Skin of body (tissue), 2 donors: Measurements from ENCODE around the gene RAE1. TPM values are rescaled to one million over a fixed set of nuclear protein-coding genes. Genes with fewer than 3 reads are reported as not detected.
"Not testable (repeated sequence)": the region's sequence is repeated elsewhere in the genome, so short reads cannot be mapped to it uniquely, and the experiment has no call there.

Experiments
- DNase-seq: peaks from one replicate; lab custom pipeline; 2025; lab: John Stamatoyannopoulos, UW
- total RNA-seq: library from RNA; depleted of rRNA; stranded (reverse); fragments of >200 nt; gene quantifications from one replicate; pipeline ENCODE4 v1.2.3, GENCODE V29; 2014

The RAE1 gene
- total RNA-seq, 1 donor from 2014 or later, result 19.7 TPM

DNA sequence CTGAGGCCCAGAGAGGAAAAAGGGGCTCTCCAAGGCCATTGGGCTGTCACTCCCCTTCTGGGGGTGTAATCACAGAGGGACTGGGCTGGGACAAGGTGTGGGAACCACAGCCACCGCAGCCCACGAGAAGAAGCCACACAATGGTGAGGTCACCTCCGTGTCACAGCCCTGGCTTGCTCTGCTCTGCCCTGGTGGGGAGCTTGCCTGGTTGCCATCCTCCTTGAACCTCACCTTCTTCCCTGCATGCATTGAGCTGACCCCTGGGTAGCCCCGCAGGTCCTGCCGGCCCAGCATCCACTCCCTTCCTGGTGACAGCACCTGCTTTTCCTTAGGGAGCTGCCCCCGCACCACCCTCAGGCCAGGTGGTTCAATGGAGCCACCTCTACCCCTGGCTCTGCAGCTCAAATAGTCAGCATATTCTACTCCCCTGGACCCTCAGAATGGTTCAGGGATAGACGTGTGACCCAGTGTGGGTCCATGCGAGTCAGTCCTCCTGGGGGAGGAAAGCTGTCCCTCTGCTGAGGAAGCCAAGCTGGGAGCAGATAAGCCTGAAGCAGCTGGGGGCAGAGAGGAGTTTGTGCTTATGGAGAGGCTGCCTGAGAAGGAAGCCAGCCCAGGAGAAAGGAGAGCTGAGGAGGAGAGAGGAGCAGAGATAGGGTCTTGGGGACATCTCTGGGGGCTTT is 61.4 kb downstream of the RAE1 start:
- DNase-seq, result no peak

DNA sequence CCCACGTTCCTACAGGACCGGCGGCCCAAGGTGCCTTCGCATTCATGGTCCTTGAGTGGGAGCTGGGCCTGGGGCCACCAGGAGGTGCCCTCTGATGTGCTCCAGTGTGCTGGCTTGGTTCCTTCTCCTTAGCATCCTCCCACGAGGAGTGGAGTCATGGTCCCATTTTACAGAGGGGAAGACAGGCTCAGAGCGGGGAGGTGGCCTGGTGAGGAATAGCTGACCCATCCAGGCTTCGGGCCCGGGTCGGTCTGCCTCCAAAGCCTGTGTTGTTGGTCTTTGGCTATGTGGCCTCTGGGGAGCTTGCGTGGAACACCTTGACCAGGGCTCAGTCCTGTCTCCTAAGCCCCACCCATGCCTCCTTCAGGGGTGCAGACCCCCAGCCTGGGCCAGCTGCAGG is 62.9 kb downstream of the RAE1 start:
- no peak for DNase-seq

DNA sequence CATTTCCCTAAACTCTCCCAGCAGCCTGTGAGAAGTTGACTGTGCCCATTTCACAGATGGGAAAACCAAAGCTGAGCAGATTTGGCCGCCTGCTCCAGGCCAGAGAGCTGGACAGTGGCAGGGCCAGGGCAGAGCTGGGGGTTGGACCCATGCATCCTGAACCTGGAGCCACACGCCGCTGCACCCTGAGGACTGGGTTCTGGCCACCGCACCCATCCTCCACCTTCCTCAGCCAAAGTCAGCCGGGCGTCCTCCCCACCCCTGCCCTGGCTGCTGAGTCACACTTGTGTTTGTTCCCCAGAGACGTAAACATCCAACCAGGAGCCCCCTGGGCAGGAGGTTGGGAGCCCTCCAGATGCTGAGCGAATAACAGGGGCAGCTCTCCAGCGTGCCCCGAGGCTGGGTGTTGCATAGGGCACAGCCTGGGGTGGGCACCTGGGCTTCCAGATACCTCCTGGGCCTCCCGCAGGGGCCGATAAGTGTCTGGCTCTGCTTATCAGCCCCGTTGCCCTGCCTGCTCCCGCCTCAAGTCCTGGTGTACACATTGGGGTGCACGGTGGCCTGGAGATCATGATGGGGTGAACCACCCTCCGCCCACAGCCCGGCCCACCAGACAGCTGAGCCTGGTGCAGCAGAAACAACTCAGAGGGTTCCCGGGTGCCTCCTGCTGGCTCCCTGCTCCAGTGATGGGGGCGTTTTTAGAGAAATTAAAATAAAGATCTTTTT is 64.0 kb downstream of the RAE1 start:
- no peak for DNase-seq

DNA sequence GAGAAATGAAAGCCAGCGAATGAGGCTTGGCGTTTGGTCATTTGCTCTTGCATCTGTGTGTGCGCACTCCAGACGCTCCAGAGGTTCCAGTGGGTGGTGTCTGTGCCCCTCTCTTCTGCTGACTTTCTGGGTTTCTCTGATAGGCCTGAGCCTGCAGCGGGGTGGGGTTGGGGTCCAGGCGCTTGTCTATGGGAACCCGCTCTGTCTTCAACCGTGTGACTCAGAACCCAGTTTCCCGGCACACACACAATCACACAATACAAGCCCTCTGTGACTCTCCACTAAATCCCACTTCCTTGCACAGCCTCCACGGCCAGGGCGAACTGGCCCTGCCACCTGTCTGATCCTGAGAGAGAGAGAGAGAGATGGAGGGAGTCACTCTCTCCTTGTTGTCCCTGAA is 64.7 kb downstream of the RAE1 start:
- no peak for DNase-seq

DNA sequence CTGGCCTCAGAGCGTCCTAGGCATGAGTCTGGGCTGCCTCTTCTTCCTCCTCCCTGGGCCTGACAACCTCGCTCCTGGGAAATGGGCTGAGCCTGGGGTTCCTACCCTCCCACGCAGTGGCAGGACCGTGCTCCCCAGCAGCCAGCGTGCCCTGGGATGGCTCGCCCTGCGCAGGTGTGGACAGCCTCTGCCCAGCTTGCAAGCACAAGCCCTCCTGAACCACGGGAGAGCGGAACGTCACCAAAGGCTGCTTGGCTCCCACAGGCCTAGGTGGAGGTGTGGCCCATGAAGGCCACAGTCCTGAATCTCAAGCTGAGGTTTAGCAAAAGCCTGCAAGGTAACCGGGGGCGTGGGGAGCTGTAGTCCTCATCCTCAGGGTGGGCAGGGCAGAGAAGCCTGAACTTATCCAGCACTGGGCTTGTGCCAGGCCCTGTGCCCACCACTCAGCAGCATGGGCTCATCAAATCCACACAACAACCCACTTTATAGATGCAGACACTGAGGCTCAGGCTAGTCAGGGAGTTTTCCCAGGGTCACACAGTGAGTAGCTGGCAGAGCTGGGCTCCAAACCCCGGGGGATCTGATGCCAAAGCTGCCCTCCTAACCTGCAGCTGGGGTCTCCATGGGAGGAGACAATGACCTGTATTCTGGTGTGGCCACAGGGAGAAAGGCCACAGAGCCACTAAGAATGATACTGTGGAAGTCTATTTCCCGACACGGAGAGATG is 65.4 kb downstream of the RAE1 start:
- no peak for DNase-seq

DNA sequence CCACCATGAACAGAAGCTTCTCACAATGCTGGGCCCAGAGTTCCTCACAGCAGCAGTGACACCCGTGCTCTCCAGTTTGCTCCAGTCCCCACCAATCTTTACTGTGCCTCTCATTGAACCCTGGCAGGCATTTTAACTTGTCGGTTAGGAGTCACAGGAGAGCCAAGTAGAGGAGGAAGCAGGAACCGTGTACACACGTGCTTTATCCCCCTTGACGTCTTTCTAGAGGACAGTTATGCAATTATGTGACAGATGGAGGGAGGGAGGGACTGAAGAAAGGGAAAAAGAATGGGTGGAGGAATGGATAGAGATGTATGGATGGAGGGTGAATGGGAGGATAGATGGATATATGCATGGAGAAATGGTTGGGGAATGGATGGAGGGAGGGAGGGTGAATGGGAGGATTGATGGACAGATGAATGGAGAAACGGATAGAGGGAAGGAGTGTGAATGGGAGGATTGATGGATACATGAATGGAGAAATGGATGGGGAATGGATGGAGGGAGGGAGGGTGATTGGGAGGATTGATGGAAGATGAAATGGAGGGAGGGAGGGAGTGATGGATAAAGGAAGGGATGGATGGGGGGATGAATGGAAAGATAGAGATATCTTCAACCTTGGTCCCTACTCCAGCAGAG is 66.1 kb downstream of the RAE1 start:
- DNase-seq, result no peak

DNA sequence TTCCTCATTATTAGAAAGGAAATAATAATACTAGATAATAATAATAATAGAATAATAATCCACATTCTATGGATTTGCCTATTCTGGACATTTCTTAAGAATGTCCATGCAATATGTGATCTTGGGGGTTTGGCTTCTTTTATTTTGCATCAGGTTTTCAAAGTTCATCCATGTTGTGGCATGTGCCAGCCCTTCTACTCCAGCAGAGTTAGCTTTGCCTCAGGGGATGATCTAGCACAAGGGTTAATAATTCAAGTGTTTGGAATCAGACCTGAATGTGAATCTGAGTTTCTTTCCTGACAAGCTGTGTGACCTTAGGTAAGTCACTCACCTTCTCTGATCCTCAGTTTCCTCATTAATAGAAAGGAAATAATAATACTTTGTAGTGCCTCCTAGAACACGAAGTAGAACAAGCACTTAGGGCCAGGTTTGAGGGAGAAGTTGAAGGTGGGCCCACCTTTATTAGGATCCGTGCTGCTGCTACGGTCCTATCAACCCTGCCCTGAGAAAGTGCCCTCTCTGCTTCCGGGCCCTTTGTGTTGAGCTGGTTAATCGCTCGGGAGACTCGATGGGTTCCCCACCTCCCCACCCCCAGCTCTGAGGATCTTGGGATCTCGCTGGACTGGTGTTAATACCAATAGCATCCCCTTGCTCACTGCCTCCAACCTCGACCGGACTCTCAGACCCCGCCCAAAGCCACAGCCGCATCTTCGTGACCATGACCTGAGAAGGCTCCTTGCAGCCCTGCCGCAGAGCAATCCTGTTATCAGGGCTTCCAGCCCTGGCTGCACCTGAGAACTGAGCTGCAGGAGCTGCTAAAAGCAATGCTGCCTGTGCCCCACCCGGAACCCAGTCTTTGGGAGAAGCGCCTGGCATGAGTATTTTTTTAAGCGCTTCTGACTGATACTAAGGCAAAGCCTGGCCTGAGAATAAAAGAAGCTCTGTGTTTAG is 67.0 kb downstream of the RAE1 start:
- DNase-seq, result no peak

DNA sequence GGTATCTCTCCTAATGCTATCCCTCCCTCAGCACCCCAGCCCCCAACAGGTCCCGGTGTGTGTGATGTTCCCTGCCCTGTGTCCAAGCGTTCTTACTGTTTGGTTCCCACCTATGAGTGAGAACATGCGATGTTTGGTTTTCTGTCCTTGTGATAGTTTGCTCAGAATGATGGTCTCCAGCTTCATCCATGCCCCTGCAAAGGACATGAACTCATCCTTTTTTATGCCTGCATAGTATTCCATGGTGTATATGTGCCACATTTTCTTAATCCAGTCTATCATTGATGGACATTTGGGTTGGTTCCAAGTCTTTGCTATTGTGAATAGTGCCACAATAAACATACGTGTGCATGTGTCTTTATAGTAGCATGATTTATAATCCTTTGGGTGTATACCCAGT is 68.4 kb downstream of the RAE1 start:
- DNase-seq, result not testable (repeated sequence)

DNA sequence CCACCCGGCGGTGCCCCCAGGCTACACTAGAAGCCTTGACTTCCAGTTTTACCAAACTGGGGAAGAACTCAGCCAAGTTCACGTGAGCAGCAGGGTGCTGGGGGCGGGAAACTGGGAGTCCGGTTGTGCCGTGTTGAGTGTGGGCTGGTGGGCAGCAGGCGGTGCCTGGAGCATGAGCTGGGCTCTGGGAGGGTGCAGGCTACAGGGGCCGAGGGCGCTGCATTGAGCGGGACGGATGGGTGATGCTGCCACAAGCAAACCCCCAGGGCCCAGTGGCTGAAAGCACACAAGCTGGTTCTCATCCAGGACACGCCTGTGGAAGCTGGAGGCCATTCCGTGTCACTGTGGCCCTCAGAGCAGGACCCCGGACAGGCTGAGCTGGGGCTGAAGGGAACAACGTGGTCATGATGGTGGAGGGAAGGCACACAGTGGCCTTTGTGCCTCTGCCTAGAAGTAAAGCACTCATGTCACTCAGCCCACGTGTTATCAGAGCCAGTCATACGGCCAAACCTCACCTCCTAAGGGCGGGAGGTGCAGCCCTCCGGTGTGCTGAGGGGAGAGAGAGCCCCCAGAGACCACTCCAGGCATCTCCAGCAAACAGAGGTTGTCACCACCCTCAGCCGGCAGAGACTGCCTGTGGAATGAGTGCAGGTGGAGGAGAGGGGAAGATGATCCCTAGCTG is 69.7 kb downstream of the RAE1 start:
- no peak for DNase-seq

DNA sequence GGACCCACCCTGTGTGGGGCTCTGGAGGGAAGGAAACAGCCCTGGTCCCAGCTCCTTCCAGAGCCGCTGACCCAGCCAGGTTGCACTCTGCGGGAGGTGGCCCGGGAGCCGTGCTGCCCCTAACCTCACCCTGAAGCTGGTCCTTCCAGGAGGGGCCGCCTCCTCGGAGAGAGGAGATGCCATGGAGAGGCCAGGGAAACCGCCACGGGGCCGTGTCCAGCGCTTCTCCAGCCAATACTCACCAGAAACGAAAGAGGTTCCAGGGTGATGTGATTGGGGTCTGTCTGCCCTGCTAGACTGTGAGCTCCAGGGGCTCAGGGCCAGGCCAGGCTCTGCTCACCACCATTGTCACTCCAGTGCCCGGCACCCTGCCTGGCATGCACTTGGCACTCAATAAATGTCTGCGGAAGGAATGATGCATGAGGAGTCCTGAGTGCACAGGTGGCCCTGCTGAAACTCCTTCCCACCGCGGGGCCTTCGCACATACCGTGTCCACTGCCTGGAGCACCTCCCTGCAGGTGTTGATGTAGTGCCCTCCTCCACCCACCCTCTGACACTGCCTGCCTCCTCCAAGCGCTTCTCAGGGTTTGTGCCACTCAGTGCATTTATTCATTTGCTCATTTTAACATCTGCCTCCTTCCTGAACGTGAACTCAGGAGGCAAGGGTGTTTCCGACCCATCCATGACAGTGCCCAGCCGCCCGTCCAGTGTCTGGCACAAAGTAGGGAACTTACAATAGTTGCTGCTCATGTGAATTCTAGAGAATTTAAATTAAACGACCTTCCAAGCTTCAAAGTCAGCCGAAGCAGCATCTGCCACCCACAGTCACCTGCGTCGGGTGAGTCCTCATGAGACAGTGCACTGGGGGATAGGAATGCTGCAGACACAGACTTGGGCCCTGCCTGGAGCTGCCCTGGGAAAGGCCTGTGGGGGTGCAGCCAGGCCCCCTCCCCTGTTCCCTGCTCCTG is 70.5 kb downstream of the RAE1 start:
- DNase-seq, result no peak

DNA sequence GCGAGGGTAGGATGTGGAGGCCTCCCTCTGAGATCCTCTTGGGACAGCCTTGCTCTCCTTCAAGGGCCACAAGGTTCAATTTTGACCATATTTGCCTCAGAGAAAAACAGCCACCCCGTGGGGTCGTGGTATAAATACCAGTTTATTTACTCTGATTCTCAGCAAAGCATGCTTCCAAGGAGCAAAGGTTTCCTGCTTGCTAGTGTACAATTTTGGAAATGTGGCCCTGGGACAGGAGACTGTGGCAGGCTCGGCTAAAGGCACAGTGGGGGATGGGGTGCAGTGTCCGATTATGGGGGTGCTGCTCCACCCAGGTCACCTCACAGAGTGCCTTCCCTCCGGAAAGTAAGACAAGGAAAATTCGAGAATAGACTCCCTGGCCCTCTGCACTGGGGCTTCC is 71.2 kb downstream of the RAE1 start:
- no peak for DNase-seq

DNA sequence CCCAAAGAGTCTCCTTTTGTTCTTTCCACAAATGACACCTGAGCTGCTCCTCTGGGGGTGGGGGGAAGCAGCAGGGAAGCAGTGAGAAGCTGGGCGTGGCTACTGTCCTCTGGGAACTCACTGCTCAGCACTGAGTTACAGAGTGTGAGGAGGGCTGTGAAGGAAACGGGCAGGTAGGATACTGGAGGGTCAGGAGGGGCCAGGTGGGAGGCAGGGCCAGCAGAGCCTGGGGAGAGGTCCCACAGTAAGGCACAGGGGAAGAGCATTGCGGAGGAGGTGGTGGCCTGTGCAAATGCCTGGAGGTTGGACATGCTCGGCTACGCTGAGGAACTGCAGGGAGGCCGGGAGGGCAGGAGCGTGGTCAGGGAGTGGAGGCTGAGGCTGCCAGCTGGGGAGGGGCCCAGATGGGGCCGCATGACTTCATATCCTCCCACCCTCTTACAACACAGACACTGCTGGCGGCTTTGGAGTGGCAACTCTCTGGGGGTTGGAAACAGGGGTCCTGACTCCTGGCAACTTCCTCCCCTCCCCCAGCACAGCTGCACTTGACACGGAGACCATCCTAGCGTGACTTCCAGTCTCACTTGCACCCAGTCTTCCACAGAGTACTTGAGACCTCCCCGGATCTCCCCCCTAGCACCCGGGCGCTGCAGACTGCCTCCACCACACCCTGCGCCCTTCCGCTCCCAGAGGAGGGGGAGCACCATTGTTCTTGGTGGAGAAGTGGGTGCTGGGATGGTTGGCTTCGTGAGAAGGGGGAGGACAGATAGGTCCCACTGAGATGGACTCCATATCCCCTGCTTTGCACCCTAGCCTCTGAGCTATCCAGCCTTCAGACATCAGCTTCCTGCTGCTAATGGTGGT is 74.3 kb downstream of the RAE1 start:
- no peak for DNase-seq

DNA sequence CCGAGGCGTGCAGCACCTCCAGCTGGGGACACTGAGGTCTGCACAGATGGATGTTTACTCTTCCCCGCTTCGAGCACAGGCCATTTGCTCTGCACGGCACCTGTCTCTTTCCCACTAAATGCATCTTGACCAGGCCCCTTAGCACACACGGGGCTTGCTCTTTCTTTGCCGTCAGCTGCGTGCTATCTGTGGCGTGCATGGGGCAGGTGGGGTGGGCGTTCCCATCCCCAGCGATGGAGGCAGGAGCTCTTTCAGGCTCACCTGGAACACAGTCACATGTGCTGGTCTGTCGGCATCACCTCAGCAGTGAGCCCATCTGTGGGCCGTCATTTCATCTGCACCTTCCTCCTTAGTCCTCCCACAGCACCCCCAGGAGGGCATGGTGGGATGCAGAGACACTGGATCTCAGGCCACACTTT is 75.2 kb downstream of the RAE1 start:
- no peak for DNase-seq

DNA sequence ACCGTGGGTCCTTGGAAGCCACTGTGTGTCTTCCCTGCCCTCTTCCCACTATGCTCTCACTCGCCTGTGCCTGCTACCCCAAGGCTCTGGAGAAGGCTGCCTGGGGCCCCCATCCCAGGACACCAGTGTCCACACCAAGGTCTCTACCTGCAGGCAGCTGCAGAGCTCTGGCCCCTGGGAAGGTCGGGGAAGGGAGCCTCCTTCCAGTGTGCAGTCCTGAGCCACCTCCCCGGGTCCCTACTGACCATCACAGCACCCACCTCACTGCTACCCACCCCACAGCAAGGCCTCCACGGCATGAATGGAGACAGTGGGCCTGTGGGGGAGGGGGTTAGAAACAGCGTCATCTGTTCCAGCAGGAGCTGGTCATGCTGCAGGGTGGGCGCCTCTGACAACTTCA is 75.8 kb downstream of the RAE1 start:
- DNase-seq, result no peak

DNA sequence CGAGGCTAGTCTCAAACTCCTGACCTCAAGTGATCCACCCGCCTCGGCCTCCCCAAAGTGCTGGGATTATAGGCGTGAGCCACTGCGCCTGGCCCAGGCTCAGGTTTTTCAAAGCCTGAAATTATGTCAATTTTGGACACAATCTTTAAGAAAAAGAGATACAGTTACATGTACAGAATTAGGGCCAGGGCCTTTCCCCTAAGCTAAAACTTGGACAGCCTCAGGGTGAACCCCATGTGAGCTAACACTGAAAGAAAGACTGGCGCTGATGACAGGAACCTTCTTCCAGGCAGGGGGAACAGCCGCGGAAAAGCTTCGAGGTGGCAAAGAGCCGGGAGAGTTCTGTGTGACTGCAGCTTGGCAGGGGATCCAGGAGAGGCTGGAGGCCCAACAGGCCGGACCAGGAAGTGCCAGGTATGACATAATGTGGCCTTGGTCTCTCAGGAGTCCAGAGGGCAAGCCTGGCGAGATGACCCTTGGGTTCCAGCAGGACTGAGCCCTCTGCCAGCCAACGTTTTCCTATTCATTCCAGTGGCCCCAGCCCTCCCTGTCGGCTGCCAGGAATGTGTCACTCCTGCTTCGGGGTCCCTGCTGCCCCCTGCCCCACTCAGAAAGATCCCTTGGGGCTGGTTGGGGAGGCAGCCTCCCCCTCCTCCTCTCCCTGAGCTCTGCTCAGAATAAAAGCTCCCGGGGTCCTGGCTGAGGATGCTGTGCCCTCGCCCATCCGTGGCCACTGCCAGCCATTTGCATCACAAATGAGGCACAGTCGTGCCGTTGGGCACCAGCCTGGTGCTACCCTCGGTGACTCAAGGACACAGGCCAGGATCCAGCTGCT is 77.5 kb downstream of the RAE1 start:
- peak; percentile 6 for DNase-seq
